RKO (cell line): ENCODE results near the gene PCSK2.
A peak's percentile ranks its signal among the peaks of the same experiment; 100 is the strongest.

Experiments
- DNase-seq: peaks from one replicate; pipeline ENCODE4 v3.0.0-alpha.2; 2016; ENCODE audit warnings: low spot score

PCSK2 gene

DNA sequence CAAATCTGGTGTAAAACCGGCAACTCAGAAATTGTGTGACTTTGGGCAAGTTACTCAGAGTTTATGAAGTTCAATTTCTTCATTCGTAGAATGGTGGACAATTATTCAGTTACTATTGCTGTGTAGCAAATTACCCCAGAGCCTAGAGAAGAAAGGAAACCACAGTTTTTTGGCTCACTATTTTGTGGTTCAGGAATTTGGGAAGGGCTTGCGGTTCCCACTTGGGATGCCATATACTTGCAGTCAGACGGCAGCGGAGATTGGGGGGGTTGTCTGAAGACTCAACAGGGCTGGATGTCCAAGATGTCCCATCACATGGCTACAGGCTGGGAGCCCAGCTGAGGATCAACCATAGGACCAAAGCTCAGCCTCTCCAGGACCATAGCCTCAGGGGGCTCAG, 108.1 kb downstream of the PCSK2 start:
- DNase-seq: no peak

DNA sequence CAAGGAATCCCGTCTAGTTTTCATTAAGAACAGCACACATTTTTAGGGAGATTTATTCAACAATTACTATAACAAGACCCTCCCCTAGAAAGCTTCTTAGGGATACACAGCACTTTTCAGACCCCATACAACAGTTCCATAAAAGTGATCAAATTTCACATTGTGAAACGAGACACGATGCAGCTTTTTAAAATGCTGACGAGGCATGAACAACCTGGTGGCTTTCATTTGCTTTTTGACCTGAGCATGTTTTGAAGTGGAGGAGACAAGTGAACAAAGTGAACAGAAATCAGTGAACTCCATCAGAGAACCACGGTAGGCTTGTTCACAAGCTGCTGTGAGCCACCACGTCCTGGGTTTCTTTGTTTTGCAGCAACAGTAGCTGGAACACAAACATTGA, 112.2 kb downstream of the PCSK2 start:
- DNase-seq: no peak

- DNase-seq: no peak
Observed at GRCh38 chr20:17343091-17343490, 116.3 kb downstream of the PCSK2 start.

DNA sequence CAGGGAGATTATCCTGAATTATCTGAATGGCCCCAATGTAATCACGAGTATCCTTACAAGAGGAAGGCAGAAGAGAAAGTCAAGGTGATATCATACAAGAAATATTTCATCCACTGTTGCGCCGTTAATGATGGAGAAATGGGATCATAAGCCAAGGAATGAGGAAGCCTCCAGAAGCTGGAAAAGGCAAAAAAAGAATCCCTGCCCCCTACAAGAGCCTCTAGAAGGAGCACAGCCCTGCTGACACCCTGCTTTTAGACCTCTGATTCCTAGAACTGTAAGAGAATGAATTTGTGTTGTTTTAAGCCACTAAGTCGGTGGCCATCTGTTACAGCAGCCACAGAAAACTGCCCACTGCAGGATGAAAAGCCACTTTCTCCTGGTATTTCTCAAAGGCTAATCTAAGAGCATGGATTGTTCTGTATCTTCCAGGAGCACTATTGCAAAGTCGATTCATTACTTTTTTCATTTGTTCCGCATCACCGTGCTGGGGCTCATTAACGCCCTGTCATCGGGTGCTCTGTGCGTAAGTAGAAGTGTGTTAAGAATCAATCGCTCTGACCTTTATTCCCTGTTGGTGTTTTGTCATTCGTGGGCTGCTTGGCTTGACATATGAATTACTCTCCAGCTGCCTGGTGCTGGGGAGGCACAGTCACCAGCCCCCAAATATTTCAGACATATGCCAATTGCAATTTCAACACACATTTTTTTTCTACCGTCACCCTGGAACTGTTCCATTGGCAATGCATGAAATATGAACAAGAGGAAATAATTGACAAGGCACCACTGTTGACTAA, 117.0 kb downstream of the PCSK2 start:
- no peak for DNase-seq

- DNase-seq: no peak
Observed at GRCh38 chr20:17344790-17345189, 118.0 kb downstream of the PCSK2 start.

GRCh38 chr20:17345321-17345720, 118.5 kb downstream of the PCSK2 start:
- no peak for DNase-seq

GRCh38 chr20:17350321-17350720, 123.5 kb downstream of the PCSK2 start:
- no peak for DNase-seq

DNA sequence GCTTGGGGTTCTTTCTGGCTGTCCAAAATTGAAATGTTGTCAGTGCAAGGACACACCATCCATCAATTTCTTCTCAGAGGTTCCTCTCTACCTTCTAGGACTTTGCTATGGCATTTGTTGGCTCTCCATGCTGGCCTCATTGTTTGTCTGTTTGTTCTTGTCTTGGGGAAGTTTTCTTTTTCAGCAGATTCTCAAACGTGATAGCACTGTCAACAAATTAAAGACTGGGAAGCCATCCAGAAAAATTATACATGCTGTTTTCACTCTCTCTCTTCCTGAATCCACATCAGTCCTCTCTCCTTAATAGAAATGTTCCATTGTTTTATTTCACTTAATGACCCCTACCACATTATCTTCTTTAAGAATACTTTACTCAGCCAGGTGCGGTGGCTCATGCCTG, 130.4 kb downstream of the PCSK2 start:
- no peak for DNase-seq

GRCh38 chr20:17358854-17359253, 132.0 kb downstream of the PCSK2 start:
- DNase-seq: no peak

DNA sequence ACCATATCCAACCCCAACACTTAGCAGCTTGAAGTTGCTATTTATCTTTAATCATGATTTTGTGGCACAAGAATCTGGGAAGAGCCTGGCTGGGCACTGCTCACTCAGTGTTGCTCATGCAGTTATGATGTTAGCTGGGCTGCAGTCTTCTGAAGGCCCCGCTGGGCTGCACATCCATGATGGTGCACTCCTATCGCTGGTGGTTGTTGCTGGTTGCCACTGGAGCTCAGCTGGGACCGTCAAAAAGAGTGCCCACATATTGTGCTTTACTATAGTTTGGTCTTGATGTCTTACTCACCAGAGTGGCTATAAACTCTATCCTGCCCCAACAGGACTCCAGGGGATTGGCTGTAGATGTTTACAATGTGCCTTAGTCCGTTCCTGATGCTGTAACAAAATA, 137.8 kb downstream of the PCSK2 start:
- DNase-seq: no peak

DNA sequence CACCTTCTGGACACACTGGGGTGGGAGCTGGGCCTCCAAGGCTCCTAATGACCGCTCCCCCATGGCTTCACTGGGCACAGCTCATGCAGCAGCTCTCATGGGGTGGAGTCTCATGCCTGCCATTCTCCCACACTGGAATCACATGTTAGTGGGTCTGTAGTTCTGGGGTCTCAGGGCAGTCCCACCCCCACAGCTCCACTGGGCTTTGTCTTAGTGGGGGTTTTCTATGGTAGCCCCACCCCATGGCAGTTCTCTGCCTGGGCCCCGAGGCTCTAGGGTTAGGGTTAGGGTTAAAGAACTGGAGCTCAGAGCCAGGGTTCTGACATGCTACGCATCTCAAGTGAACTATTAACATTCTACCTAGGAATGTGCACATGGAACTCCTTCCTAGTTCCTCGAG, 139.0 kb downstream of the PCSK2 start:
- no peak for DNase-seq

GRCh38 chr20:17369506-17369905, 142.7 kb downstream of the PCSK2 start:
- DNase-seq: no peak

DNA sequence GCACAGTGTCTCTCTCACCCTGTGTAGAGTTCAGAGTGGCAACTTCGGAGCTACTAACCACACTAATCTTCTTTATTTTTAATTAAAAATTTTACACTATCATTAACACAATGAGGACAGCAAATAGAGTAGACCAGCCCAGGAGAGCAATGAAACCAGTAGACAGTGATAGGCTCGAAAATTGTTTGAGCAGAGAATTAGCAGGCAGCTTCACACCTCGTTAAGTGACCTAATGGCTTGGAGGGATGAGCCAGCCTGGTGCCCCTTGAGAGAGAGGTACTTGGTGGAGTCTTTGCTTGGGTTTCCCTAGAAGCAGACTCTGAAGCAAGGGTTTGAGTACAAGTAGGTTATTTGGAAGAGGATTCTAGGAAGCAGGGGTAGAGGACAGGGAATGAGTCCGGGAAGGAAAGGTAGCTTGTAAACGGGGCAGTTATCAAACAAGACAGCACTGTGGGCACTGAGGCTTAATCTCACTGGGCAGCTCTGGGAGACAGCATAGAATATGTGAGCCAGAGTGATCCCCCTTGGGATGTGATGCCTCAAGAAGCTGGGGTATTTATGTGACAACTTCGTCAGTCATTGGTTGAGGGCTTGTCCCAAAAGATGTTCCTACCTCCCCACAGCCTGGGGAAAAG, 146.1 kb downstream of the PCSK2 start:
- no peak for DNase-seq

- DNase-seq: no peak
Observed at GRCh38 chr20:17374086-17374485, 147.2 kb downstream of the PCSK2 start.

GRCh38 chr20:17376031-17376430, 149.2 kb downstream of the PCSK2 start:
- DNase-seq: no peak

- no peak for DNase-seq
Observed at GRCh38 chr20:17377231-17377630, 150.4 kb downstream of the PCSK2 start.

DNA sequence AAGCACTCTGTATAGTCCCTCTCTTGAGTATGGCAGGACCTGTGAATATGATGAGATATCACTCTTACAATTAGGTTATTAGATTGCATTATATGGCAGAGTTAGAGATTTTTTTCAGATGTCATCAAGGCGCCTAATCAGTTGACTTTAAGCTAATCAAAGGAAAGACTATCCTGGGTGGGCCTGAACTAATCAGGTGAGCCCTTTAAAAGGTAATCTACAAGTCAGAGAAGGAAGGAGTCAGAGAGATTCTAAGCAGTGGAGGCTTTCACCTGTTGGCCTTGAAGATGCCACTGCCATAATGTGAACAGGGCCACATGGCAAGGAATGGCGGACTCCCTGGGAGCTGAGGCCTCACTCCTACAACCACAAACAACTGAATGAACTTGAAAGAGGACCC, 152.8 kb downstream of the PCSK2 start:
- DNase-seq: no peak

DNA sequence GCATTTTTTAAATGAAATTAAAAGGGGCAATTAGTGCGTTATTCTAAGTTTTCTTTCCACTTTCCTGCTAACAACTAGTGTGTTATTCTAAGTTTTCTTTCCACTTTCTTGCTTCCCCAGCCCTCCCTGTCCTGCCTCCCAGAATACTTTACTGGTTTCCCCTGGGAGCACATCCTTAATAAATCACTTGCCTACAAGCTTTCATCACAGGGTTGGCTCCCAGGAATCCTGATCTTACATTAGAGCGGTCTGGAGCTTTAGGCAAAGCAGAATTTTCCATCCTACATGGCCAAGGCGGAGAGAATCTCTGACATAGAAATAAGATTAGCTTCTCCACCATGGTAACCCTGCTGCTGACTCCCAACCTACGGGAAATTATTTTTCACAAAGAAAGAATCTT, 154.0 kb downstream of the PCSK2 start:
- DNase-seq: no peak

DNA sequence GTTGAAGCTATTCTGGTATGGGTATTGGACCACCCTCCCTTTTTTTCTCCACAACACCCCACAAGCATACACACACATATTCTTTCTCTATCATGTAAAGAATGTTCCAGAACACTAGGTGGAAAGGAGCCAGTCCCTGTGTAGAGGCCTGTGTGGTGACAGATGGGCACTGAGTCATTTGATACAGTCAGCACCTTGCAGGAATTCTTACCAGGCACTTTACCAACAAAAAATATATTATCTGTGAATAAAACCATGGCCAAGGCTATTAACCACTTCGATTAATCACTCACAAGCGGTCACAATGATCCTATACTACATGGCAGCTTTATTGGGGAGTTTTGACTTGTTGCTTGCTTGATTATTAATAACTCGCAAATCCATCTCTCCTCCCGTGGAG, 154.9 kb downstream of the PCSK2 start:
- DNase-seq: peak; percentile 42

DNA sequence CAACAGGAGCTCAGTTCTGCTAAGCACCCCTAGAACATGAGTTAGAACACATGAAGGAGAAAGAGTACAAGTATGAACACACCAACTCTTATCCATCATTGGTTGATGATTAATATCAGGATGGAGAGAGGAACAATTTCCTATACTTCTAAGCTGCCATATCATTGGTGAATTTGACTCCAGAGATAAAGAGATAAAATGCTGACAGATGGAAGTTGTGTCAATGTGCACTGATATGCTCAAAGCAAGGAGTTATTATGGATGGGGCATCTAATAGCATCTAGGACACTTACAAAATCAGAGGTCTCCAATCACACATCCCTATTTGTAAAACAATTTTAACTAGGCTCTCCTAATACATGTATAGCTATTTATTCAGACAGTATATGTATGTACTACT, 159.0 kb downstream of the PCSK2 start:
- DNase-seq: no peak

GRCh38 chr20:17390655-17391054, 163.8 kb downstream of the PCSK2 start:
- DNase-seq: no peak

DNA sequence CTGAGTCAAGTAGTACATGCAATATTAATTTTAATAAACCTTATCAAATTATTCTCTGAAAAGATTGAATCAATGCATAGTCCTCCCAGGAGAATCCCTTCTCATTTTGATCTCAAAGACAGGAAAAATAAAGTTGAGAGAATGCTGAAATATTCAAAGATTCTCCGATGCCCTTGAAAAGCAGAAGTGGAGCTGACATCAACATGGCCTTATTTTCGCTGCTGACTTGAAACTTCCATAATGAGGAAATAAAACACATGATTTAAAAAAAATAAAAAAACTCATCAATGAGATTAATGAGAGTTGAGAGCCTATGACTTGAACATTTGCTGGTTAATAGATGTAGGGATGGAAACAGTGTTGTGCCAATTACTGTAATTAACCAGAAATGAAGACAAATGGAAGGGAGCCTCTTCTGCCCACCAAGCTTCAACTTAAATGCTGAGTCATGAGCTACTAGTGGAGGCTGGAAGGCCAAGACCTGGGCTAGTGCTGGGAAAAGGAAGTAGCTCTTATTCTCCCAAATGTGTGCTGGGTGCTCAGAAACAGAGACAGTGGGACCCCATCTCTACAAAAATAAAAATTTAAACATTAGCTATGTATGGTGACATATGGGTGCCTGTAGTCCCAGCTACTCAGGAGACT, 164.4 kb downstream of the PCSK2 start:
- DNase-seq: no peak

- peak; percentile 44 for DNase-seq
Observed at GRCh38 chr20:17394411-17394810, 167.6 kb downstream of the PCSK2 start.
